HL-60 (cell line): ENCODE measurements around the gene GRM5.

Experiments used
- GABPA ChIP-seq: IDR thresholded peaks from 2 replicates; pipeline ENCODE4 v1.6.1; 2012; ENCODE audit warnings: low read depth
- POLR2AphosphoS5 ChIP-seq: IDR thresholded peaks from 2 replicates; pipeline ENCODE4 v1.6.1; 2012; ENCODE audit warnings: low read depth
- TF ChIP-seq, protein P1 (sequence below): IDR thresholded peaks from one replicate; pipeline ENCODE4 v1.5.1; 2011; ENCODE audit warnings: low read length, control low read depth, inconsistent platforms; ENCODE audit not compliant: insufficient read depth

DNA sequence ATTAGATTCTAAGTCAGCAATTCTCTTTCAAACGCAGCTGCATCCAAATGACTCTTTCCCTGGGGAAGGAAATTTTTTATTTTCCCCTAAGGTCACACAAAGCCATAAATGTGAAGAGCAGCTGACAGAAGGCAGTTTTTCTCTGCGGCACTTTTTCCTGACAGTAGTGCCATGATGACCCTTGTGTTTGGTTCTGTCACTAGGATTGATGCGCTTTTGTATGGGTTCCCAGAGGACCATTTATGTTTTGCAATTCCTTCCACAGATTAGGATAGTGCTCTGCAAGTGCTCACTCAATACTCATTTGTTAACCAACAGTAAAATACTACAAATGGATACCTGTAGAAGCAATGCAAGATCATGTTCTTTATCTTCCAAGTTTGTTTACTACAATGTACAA lies 368.6 kb downstream of the GRM5 start:
- no peak for TF ChIP-seq POLR2AphosphoS5
- TF ChIP-seq, protein P1, sequence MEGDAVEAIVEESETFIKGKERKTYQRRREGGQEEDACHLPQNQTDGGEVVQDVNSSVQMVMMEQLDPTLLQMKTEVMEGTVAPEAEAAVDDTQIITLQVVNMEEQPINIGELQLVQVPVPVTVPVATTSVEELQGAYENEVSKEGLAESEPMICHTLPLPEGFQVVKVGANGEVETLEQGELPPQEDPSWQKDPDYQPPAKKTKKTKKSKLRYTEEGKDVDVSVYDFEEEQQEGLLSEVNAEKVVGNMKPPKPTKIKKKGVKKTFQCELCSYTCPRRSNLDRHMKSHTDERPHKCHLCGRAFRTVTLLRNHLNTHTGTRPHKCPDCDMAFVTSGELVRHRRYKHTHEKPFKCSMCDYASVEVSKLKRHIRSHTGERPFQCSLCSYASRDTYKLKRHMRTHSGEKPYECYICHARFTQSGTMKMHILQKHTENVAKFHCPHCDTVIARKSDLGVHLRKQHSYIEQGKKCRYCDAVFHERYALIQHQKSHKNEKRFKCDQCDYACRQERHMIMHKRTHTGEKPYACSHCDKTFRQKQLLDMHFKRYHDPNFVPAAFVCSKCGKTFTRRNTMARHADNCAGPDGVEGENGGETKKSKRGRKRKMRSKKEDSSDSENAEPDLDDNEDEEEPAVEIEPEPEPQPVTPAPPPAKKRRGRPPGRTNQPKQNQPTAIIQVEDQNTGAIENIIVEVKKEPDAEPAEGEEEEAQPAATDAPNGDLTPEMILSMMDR = no peak
- no peak for TF ChIP-seq GABPA
